MM.1S (cell line): ENCODE results near the gene ZFPM1.

Experiments used
- CTCF ChIP-seq: fragments of 300-600 bp; sonication (generic); IDR thresholded peaks from 2 replicates; pipeline ENCODE4 v1.5.1; 2016; ENCODE audit warnings: antibody characterized with exemption, low read length, mixed read lengths
- EZH2phosphoT487 ChIP-seq: fragments of 300-600 bp; sonication (generic); IDR thresholded peaks from 2 replicates; pipeline ENCODE4 v1.6.1; 2018; ENCODE audit warnings: antibody characterized with exemption, low read length

DNA sequence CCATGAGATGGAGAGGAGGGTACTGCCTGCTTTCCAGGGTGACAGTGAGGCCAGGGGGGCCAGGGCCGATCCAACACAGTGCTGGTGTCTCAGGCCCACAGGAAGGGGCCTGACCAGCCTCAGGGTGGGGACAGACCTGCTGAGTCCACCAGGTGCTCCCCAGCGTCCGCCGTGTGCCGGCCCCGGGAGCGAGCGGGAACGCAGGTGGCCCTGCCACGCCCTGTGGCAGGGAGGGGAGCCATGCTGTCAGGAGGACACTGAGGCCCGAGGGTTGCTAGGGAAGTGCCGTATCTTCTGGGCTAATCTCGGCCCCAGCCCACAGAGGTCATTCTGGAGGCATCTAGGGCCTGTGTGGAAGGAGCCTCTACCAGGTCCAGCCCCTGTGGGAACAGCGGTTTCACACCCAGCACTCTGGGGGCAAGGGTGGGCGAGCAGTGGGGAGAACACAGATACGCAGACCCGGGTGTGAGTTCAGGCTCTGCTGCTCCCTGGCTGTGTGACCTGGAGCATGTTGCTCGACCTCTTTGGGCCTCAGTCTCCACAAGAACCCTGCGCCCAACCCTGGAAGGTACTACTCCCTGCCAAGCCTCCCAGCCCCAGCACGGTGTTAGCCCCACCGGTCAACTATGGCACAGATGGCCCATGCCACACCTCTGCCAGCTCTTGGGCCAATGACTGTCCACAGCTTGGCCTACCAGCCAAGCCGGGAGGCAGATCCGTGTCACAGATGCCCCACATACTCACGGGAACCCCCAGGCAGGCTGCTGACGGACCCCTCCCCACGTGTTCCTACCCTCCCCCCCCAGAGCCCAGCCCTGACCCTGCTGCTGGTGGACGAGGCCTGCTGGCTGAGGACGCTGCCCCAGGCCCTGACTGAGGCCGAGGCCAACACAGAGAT lies 73.2 kb downstream of the ZFPM1 start:
- TF ChIP-seq CTCF (no peak), EZH2phosphoT487 (no peak)
